Skin of body (tissue), 2 donors: ENCODE measurements around the gene C4orf54. TPM values are rescaled to one million over a fixed set of nuclear protein-coding genes. Genes with fewer than 3 reads are reported as not detected.

Experiments used
- DNase-seq: peaks from one replicate; lab custom pipeline; 2025; lab: John Stamatoyannopoulos, UW
- total RNA-seq: library from RNA; depleted of rRNA; stranded (reverse); fragments of >200 nt; gene quantifications from one replicate; pipeline ENCODE4 v1.2.3, GENCODE V29; 2014

C4orf54 gene
- total RNA-seq, 1 donor from 2014 or later, result 15.6 TPM

- no peak for DNase-seq
Measured at GRCh38 chr4:99625369-99625768, 32.3 kb downstream of the C4orf54 start.

DNA sequence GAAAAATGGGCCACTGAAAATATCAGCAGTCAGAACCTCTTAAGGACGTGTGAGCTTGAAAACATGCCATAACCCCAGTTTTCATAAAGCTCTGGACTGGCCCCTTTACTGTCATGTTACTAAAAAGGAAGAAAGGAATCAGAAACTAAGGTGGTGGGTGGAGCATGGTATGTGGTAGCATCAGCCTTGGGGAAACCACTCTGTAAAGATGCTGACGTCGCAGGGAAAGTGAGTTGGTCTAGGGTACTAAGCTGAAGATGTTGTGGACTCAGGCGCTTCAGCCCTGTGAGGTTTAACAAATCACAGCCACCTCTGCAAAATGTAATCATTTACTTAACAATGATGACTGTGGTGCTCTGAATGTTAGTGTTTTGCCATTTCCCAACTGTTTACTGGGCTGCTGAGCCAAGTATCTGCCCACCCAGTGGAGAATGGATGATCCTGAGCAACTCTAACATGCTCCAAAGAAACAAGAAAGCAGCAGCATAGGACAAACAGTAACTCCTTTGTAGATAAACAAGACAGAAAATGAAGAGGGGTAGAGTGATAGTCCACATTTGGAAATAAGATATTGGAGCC lies 33.4 kb downstream of the C4orf54 start:
- no peak for DNase-seq

- no peak for DNase-seq
Measured at GRCh38 chr4:99622341-99622740, 35.3 kb downstream of the C4orf54 start.

DNA sequence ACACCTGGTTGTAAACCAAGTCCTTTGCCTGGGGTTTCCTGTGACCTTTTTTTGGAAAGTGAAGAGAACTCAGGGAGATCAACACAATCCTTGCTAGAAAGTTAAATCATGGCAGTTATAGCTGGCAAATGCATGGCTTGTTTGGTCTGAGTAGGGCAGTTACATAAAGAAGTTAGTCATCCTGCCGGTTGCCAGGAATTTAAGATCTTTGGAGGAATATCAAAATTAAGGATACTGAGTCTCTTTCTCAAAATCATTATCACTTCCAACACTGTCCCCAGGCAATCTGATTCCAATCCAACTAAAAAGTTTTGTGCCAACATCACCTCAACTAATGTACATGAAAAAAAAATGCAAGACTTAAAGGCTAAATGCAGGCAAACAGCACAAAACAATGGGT lies 40.3 kb downstream of the C4orf54 start:
- no peak for DNase-seq

GRCh38 chr4:99615170-99615820 lies 42.3 kb downstream of the C4orf54 start:
- DNase-seq, result no peak

DNA sequence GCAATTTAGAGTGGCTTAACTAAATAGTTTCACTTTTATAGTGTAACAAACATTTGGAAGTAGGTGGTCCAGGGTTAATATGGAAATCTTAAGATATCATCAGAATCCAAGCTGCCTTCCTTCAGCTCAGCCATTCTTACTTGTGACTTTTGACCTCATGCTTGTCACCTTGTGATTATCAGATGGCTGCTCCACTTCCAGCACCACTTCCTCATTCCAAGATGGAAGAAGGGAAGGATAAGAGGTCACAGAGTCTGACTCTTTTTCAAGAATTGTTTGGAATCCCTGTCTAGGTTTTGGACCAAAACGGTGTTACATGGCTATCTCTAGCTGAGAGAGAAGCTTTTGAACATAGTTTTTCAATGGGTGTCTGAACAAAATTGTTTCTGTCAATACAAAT lies 43.1 kb downstream of the C4orf54 start:
- no peak for DNase-seq

DNA sequence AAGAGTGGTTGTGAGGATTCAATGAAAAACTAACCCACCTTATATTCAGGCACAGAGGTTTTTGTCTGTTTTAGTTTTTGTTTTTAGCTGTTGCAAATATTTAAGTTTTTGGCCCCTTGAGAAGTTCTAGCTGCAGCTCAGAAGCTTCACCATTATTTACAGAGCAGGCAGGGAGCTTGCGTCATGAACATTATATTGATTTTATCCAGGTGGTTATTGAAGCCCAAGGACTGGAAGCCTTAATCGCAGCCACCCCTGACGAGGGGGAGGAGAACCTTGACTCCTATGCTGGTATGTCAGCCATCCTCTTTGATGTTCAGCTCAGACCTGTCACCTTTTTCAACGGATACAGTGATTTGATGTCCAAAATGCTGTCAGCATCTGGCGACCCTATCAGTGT lies 44.9 kb downstream of the C4orf54 start:
- DNase-seq, result no peak

GRCh38 chr4:99612281-99612680 lies 45.3 kb downstream of the C4orf54 start:
- no peak for DNase-seq

DNA sequence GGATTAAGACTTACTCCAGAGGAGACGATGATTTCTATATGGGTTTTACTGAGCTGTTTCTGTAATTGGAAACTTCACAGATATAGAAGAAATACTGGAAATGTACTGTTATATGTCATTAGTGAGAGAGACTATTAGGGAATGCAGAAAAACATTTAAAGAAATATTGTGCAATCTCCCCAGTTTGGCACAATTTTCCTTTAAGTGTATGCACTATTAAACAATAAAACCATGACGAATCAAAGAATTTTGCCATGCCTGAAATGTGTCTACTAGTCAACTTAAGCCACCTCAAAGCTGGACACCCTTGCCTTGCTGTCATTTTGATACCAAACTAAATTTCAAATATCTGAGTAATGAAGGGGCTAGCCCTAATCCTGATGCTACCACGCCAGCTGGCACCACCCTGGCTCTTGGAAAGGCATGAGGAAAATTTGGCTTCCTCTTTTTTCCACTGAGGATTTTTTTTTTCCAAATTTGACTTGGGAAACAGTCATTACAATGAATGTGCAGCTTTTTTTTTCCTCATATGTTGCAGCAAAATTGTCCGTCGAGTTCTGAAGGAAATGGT lies 46.9 kb downstream of the C4orf54 start:
- DNase-seq, result no peak

DNA sequence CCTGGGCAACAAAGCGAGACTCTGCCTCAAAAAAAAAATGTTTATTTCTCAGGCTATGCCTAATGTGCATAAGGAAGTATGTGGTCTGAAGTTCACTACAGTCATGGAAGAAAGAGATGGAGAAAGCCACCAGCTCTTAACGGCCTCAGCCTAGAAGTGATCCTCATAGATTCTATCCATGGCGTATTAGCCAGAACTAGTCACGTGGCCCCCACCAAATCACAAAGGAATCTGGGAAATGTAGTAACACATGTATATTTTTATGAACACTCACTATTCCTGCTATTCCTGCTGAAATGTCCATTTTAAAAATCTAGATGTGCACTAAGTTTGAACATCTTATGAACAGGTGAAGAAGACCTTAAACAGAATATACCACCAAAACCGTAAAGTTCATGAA lies 49.2 kb downstream of the C4orf54 start:
- no peak for DNase-seq

Other genes with a start within 250 kb of the C4orf54 start
- 1.3 TPM for gene ADH7, start 222.5 kb downstream of the C4orf54 start, total RNA-seq
- not detected for gene C4orf17, start 146.8 kb downstream of the C4orf54 start, total RNA-seq
- gene TRMT10A, start 93.8 kb downstream of the C4orf54 start, total RNA-seq, result 6.9 TPM
- gene MTTP, start 83.0 kb downstream of the C4orf54 start, total RNA-seq, result 0.30 TPM
- 27.6 TPM for gene DAPP1, start 159.0 kb upstream of the C4orf54 start, total RNA-seq
- 34.0 TPM for gene LAMTOR3, start 236.6 kb upstream of the C4orf54 start, total RNA-seq